Measurements from ENCODE around the gene GALNT17. TPM values are rescaled to one million over a fixed set of nuclear protein-coding genes. Genes with fewer than 3 reads are reported as not detected.

GALNT17 gene
- total RNA-seq, 4 donors from 2014 or later = 4.4 to 33.8 (median 11.3) TPM

DNA sequence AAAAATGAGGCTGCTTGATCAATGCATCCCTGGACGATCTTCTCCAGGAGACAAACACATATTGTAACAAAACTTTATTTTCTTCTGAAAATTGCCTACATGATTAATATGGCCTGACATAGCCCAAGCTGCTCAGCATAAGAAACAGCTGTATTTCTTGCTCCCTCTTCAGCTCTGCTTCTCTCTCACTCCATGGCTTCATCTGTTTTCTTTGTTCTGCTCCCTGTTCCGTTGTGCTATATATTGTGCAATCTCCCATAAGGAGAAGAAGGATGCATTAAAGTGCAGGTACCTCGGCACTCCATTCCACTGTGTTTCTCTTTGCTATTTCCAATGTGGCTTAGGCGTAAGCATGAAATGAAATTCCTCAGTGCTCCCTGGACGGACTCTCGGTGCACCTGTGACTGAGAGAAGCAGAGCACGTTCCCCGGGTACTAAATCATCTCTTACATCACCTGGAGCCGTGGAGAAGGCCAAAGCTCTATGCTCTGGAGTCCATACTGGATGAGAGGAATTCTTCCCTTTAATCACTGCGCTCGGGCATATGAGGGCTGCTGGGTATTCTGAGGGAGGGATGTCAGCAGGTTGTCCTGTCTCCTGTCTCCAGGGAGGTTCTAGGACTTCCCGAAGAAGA lies 254.3 kb downstream of the GALNT17 start:
- no peaks in the 10 kb centered on the region for H3K27me3 ChIP-seq
- intact Hi-C loops (cut with DNase I; ENCODE audit: low total_unique reads) = no loop called here
- no peak for TF ChIP-seq POLR2A (IDR thresholded peaks at IDR 0.05)
- TF ChIP-seq, protein P1, sequence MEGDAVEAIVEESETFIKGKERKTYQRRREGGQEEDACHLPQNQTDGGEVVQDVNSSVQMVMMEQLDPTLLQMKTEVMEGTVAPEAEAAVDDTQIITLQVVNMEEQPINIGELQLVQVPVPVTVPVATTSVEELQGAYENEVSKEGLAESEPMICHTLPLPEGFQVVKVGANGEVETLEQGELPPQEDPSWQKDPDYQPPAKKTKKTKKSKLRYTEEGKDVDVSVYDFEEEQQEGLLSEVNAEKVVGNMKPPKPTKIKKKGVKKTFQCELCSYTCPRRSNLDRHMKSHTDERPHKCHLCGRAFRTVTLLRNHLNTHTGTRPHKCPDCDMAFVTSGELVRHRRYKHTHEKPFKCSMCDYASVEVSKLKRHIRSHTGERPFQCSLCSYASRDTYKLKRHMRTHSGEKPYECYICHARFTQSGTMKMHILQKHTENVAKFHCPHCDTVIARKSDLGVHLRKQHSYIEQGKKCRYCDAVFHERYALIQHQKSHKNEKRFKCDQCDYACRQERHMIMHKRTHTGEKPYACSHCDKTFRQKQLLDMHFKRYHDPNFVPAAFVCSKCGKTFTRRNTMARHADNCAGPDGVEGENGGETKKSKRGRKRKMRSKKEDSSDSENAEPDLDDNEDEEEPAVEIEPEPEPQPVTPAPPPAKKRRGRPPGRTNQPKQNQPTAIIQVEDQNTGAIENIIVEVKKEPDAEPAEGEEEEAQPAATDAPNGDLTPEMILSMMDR (IDR thresholded peaks at IDR 0.05) = no peak
- no peaks in the 10 kb centered on the region for H3K4me1 ChIP-seq
- H3K4me3 ChIP-seq = no peak overlapping the region
- no peak for DNase-seq
- no peak overlapping the region for H3K27ac ChIP-seq
- no peaks in the 10 kb centered on the region for H3K36me3 ChIP-seq
- no peaks in the 10 kb centered on the region for H3K9me3 ChIP-seq

DNA sequence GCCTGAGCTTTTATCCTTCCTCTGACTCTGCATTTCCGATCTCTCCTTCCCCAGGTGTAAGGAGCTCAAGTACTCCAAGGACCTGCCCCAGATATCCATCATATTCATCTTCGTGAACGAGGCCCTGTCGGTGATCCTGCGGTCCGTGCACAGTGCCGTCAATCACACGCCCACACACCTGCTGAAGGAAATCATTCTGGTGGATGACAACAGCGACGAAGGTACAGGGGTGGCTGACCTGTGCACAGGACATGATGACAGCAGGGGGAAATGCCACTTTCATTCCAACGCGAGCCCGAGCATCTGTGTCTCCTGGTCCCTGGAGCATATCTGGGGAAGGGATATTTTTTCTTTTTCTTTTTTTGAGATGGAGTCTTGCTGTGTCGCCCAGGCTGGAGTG lies 256.2 kb downstream of the GALNT17 start:
- H3K36me3 ChIP-seq = no peaks in the 10 kb centered on the region
- no peak for DNase-seq
- no peaks in the 10 kb centered on the region for H3K27me3 ChIP-seq
- no peaks in the 10 kb centered on the region for H3K4me1 ChIP-seq
- H3K9me3 ChIP-seq = no peaks in the 10 kb centered on the region
- H3K27ac ChIP-seq = no peak overlapping the region
- no peak overlapping the region for H3K4me3 ChIP-seq
- intact Hi-C loops (cut with DNase I; ENCODE audit: low total_unique reads) = no loop called here
- no peak for TF ChIP-seq POLR2A (IDR thresholded peaks at IDR 0.05)
- TF ChIP-seq, protein P1 (IDR thresholded peaks at IDR 0.05) = no peak

DNA sequence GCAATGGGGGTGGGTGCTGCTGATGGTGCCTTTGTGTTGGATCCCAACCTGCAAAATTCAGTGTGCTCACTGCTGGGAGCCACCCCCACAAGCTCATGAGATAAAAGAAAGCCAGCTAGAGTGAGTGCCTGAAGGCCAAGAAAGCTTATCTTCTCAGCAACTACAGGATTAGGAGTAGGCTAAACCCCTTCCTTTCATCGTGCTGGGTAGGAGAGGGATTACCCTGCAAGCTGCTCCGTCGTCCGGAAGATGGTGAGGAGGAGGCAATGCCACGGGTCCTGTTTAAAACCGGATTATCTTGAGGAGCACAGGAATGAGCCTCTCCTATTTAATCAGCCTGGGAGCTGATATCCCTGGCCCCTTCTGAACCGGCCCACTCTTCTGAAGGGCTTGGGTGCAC lies 258.0 kb downstream of the GALNT17 start:
- Histone ChIP-seq H3K36me3 (no peaks in the 10 kb centered on the region), H3K4me1 (no peaks in the 10 kb centered on the region), H3K4me3 (no peak overlapping the region), H3K9me3 (no peaks in the 10 kb centered on the region), H3K27ac (no peak overlapping the region), H3K27me3 (no peaks in the 10 kb centered on the region)
- intact Hi-C loops (cut with DNase I; ENCODE audit: low total_unique reads) = no loop called here
- TF ChIP-seq, protein P1 (IDR thresholded peaks at IDR 0.05) = no peak
- TF ChIP-seq POLR2A (IDR thresholded peaks at IDR 0.05) = no peak
- DNase-seq = no peak

DNA sequence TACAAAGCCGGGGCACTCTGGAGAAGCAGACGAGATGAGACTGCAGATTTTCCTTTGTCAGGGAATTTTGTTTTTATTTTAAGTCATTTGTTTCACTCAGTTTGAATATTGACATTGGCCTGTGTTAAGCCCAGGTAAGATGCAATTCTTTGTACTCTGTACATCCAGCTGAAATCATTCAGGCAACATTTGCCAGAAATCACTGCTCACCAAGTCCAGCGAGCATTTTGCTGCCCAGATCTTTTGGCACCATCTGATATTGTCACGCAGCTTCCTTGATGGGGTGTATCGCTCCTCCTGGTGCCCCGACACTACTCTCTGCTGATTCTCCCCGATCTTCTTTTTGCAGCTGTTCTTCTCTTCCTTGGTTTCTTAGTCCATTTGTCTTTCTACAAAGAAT lies 261.7 kb downstream of the GALNT17 start:
- Histone ChIP-seq H3K36me3 (no peaks in the 10 kb centered on the region), H3K27me3 (no peaks in the 10 kb centered on the region), H3K27ac (no peak overlapping the region), H3K4me3 (no peak overlapping the region), H3K9me3 (no peaks in the 10 kb centered on the region), H3K4me1 (no peaks in the 10 kb centered on the region)
- no peak for DNase-seq
- intact Hi-C loops (cut with DNase I; ENCODE audit: low total_unique reads) = no loop called here
- TF ChIP-seq, protein P1 (IDR thresholded peaks at IDR 0.05) = no peak
- no peak for TF ChIP-seq POLR2A (IDR thresholded peaks at IDR 0.05)

DNA sequence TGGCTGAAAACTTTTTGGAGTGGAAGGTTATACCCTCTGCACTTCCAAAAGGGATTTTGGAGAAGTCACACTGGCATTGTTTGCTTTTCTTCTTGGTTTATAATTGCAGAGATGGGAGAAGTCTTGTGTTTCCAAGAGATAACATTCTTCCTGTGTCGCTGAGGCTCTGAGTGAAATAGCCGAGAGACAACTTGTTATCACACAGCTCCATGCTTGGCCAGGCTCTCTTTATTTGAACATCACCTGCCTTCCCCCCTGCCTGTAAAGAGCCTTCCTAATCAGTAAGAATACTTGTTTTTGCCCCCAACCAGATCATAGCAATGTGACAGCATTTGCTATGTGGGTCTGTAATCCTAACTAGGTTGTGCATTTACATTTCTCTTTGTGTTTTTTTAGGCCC lies 270.7 kb downstream of the GALNT17 start:
- H3K27ac ChIP-seq = no peak overlapping the region
- H3K9me3 ChIP-seq = no peaks in the 10 kb centered on the region
- no peak overlapping the region for H3K4me3 ChIP-seq
- intact Hi-C loops (cut with DNase I; ENCODE audit: low total_unique reads) = no loop called here
- DNase-seq = no peak
- no peak for TF ChIP-seq POLR2A (IDR thresholded peaks at IDR 0.05)
- TF ChIP-seq, protein P1 (IDR thresholded peaks at IDR 0.05) = no peak
- no peaks in the 10 kb centered on the region for H3K36me3 ChIP-seq
- no peaks in the 10 kb centered on the region for H3K4me1 ChIP-seq
- no peaks in the 10 kb centered on the region for H3K27me3 ChIP-seq

Data from uterus (tissue), 4 donors.